ENCODE results near the gene LSM11. TPM values are rescaled to one million over a fixed set of nuclear protein-coding genes. Genes with fewer than 3 reads are reported as not detected.
"Not testable (repeated sequence)": the region's sequence is repeated elsewhere in the genome, so short reads cannot be mapped to it uniquely, and the experiment has no call there.

Gene LSM11
- total RNA-seq, result 1 to 10 TPM in 3 of 6 experiments, under 1 TPM in 3; 0.75 to 1.5 (median 1.0) TPM
- long read RNA-seq, result 0 reads

- intact Hi-C loops (cut with DNase I), result no loop called here
- H3K27ac ChIP-seq, result peak within 1 kb of the TSS in 1 of 3 donors; percentile 53
- peaks cover 0 to 4% (median 0%) of the 10 kb centered on the region in 4 donors for H3K36me3 ChIP-seq
- 0% methylated on average over 13 of the region's 79 CpGs for WGBS (ENCODE audit: insufficient coverage, low coverage, low lambda C conversion rate, missing lambda C conversion rate)
- peak within 1 kb of the TSS; percentile 71 to 82 (median 81) for H3K4me3 ChIP-seq
- no peaks in the 10 kb centered on the region for H3K9me3 ChIP-seq
- peaks cover 0 to 16% (median 0%) of the 10 kb centered on the region in 4 donors for H3K4me1 ChIP-seq
- ATAC-seq (peak; percentile 99 to 100 (median 100)), DNase-seq (peak; percentile 91 to 93 (median 92))
- no peak for TF ChIP-seq POLR2A (IDR thresholded peaks at IDR 0.05)
- TF ChIP-seq, protein P1, sequence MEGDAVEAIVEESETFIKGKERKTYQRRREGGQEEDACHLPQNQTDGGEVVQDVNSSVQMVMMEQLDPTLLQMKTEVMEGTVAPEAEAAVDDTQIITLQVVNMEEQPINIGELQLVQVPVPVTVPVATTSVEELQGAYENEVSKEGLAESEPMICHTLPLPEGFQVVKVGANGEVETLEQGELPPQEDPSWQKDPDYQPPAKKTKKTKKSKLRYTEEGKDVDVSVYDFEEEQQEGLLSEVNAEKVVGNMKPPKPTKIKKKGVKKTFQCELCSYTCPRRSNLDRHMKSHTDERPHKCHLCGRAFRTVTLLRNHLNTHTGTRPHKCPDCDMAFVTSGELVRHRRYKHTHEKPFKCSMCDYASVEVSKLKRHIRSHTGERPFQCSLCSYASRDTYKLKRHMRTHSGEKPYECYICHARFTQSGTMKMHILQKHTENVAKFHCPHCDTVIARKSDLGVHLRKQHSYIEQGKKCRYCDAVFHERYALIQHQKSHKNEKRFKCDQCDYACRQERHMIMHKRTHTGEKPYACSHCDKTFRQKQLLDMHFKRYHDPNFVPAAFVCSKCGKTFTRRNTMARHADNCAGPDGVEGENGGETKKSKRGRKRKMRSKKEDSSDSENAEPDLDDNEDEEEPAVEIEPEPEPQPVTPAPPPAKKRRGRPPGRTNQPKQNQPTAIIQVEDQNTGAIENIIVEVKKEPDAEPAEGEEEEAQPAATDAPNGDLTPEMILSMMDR (IDR thresholded peaks at IDR 0.05), result peak; percentile 100
- no peaks in the 10 kb centered on the region for H3K27me3 ChIP-seq
Measured at GRCh38 chr5:157743163-157744050, at the start of gene LSM11. LSM11 (plus strand) TSS chr5:157743712; CDS start chr5:157743751, 39 bp downstream.

DNA sequence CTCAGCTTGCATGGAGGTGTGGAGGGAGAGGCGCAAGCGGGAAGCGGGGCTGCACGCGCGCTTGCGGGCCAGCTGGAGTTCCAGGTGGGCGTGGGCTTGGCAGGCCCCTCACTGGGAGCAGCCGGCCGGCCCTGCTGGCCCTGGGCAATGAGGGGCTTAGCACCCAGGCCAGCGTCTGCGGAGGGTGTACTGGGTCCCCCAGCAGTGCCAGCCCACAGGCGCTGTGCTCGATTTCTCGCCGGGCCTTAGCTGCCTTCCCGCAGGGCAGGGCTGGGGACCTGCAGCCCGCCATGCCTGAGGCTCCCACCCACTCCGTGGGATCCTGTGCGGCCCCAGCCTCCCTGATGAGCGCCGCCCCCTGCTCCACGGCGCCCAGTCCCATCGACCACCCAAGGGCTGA is 49.7 kb upstream of the LSM11 start:
- H3K27me3 ChIP-seq; H3K9me3 ChIP-seq; H3K4me3 ChIP-seq; DNase-seq; H3K36me3 ChIP-seq; H3K4me1 ChIP-seq; intact Hi-C loops (cut with DNase I); H3K27ac ChIP-seq; ATAC-seq: not testable (repeated sequence)
- no CpG with 5 or more reads among the region's 25 CpGs for WGBS (ENCODE audit: insufficient coverage, low coverage, low lambda C conversion rate, missing lambda C conversion rate)

GRCh38 chr5:157696154-157696553 is 47.4 kb upstream of the LSM11 start:
- 96% methylated on average over 3 of the region's 3 CpGs for WGBS (ENCODE audit: insufficient coverage, low coverage, low lambda C conversion rate, missing lambda C conversion rate)
- H3K36me3 ChIP-seq; H3K27me3 ChIP-seq; H3K4me3 ChIP-seq; H3K9me3 ChIP-seq; H3K4me1 ChIP-seq; ATAC-seq; intact Hi-C loops (cut with DNase I); H3K27ac ChIP-seq; DNase-seq: not testable (repeated sequence)

- DNase-seq; H3K9me3 ChIP-seq; ATAC-seq; H3K36me3 ChIP-seq; H3K27ac ChIP-seq; H3K27me3 ChIP-seq; H3K4me3 ChIP-seq; intact Hi-C loops (cut with DNase I); H3K4me1 ChIP-seq: not testable (repeated sequence)
- 42% methylated on average over 4 of the region's 4 CpGs for WGBS (ENCODE audit: insufficient coverage, low coverage, low lambda C conversion rate, missing lambda C conversion rate)
Measured at GRCh38 chr5:157698674-157699073, 44.8 kb upstream of the LSM11 start.

DNA sequence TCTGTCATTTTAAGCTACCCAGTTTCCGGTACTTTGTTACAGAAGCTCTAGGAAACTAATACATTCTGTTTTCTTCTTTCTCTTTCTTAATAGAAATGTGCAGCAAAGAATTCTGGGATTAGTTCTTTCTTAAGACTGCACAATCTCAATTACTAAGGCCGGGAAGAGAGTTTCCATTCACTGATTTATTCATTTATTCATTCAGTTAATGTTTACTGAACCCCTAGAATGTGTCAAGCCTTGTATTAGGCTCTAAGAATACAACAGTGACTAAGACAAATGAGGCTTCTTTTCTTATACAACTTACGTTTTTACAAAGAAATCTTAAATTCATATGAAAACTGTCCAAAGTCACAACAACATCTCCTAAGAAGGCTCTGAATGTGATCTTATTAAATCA is 39.8 kb upstream of the LSM11 start:
- H3K27me3 ChIP-seq, result no peaks in the 10 kb centered on the region
- intact Hi-C loops (cut with DNase I), result no loop called here
- no peak overlapping the region for H3K27ac ChIP-seq
- DNase-seq (no peak), ATAC-seq (no peak)
- H3K36me3 ChIP-seq, result no peaks in the 10 kb centered on the region
- TF ChIP-seq, protein P1 (IDR thresholded peaks at IDR 0.05), result no peak
- TF ChIP-seq POLR2A (IDR thresholded peaks at IDR 0.05), result no peak
- H3K9me3 ChIP-seq, result no peaks in the 10 kb centered on the region
- no peak overlapping the region for H3K4me3 ChIP-seq
- H3K4me1 ChIP-seq, result no peaks in the 10 kb centered on the region
- WGBS (ENCODE audit: insufficient coverage, low coverage, low lambda C conversion rate, missing lambda C conversion rate), result 63% methylated on average over 3 of the region's 3 CpGs

DNA sequence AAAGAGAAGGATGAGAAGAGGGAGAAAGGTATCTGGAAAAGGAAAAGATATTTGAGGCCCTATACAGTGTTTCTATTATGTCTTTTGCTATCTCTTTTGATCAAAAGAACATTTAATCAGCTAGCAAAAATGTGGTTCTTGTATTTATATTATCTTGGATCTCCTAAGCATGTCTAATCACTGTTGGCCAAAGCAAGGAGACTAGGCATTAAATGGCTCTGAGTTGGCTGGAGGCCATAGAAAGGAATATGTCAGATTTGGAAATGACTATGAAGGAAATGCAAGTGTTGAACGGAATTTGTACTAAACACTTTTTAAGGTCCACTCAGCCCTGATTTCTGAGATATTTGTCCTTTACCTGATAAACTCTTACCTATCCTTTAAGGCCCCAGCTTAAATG is 34.6 kb upstream of the LSM11 start:
- ATAC-seq (no peak), DNase-seq (no peak)
- WGBS (ENCODE audit: insufficient coverage, low coverage, low lambda C conversion rate, missing lambda C conversion rate), result 60% methylated on average over 1 of the region's 1 CpG
- no peaks in the 10 kb centered on the region for H3K9me3 ChIP-seq
- no peaks in the 10 kb centered on the region for H3K4me1 ChIP-seq
- no peaks in the 10 kb centered on the region for H3K36me3 ChIP-seq
- no peaks in the 10 kb centered on the region for H3K27me3 ChIP-seq
- TF ChIP-seq, protein P1 (IDR thresholded peaks at IDR 0.05), result no peak
- intact Hi-C loops (cut with DNase I), result no loop called here
- H3K27ac ChIP-seq, result no peak overlapping the region
- H3K4me3 ChIP-seq, result no peak overlapping the region
